ENCODE measurements around the gene SPDYE4. TPM values are rescaled to one million over a fixed set of nuclear protein-coding genes. Genes with fewer than 3 reads are reported as not detected.

SPDYE4 gene
- total and polyA plus RNA-seq, 4 donors: not detected

DNA sequence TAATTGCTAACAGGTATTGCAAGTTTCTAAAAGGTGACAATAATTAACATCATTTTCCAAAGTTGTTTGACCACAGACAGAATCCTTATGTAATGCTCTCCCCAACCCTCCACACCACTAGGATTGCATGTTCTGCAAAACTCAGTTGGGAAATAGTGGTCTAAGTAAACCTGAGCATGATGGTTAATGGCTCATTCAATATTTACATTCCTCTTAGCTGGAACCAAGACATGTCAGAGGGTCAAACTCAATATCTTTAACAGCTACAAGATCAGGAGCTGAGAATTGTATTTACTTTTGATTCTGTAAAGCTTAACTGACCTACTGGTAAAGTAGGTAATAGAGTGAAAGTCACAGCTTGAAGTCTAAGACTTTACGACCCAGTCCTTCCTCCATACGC is 30.7 kb upstream of the SPDYE4 start:
- WGBS, 2 donors: 69 to 86% methylated on average over 2 of the region's 2 CpGs
- Histone ChIP-seq H3K27ac (ENCODE audit: low read depth in 1 of 2, low read length in 1 of 2) (no peak overlapping the region), H3K36me3 (ENCODE audit: control insufficient read depth in 4 of 4, insufficient read depth in 4 of 4, low read length in 4 of 4) (no peaks in the 10 kb centered on the region), H3K27me3 (ENCODE audit: control insufficient read depth in 3 of 3, insufficient read depth in 3 of 3, low read length in 2 of 3) (peaks cover 0 to 23% (median 2%) of the 10 kb centered on the region in 3 donors), H3K9ac (ENCODE audit: insufficient read depth in 1 of 2, low read length in 2 of 2) (no peak overlapping the region), H3K4me1 (ENCODE audit: control insufficient read depth in 5 of 5, insufficient read depth in 5 of 5, low read length in 5 of 5) (peaks cover 0 to 2% (median 0%) of the 10 kb centered on the region in 5 donors), H3K9me3 (ENCODE audit: control insufficient read depth in 4 of 4, insufficient read depth in 3 of 4, low read length in 3 of 4) (peaks cover 0 to 8% (median 3%) of the 10 kb centered on the region in 4 donors), H3K4me3 (no peak overlapping the region)
- DNase-seq (peak in 2 of 3 donors; percentile 9 to 41), ATAC-seq (ENCODE audit: insufficient read depth, low FRiP score) (no peak)
- TF ChIP-seq, protein P1, sequence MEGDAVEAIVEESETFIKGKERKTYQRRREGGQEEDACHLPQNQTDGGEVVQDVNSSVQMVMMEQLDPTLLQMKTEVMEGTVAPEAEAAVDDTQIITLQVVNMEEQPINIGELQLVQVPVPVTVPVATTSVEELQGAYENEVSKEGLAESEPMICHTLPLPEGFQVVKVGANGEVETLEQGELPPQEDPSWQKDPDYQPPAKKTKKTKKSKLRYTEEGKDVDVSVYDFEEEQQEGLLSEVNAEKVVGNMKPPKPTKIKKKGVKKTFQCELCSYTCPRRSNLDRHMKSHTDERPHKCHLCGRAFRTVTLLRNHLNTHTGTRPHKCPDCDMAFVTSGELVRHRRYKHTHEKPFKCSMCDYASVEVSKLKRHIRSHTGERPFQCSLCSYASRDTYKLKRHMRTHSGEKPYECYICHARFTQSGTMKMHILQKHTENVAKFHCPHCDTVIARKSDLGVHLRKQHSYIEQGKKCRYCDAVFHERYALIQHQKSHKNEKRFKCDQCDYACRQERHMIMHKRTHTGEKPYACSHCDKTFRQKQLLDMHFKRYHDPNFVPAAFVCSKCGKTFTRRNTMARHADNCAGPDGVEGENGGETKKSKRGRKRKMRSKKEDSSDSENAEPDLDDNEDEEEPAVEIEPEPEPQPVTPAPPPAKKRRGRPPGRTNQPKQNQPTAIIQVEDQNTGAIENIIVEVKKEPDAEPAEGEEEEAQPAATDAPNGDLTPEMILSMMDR (IDR thresholded peaks at IDR 0.05; ENCODE audit: control extremely low read depth, extremely low read depth): no peak

DNA sequence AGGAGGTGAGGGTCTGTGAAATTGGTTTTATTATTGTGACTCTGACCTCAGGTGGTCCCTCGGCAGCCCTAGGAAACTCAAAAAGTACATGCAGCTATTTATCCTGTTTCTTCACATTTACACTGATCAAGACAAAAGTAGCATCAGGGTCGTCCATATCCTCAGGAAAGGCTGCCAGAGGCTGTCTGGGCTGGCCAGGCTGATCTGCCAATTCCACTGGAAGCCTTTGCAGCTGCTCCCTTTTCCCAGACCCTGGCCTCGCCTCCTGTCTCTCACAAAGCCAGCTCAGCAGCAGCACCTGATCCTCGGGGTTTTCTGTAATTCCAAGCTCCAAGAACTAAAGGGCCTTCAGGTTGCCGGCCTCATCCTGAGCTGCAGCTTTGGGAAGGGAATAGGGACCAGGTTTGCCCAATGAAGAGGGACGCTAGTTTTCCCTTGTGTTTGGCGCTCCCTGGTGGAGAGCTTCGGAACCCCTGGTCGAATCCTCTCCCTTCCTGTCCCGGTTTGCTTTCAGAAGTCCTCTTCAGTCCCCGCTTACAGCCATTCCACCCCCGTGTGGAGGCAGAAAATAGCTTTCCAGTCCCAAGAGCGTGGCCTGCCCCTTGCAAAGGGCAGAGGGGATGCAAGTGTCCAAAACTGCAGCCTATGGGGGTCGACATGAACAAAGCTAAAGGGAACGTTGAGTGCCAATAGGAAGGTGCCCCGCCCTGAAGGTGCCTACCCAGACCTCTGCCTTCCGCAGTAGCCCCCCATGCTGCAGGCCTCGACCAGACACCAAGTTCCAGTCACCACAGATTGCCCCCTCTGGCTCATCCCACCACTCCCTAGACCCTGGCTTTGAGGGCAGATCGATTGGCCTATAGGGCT is 27.4 kb upstream of the SPDYE4 start:
- H3K27me3 ChIP-seq (ENCODE audit: control insufficient read depth in 3 of 3, insufficient read depth in 3 of 3, low read length in 2 of 3): peaks cover 0 to 12% (median 2%) of the 10 kb centered on the region in 3 donors
- ATAC-seq (ENCODE audit: insufficient read depth, low FRiP score): peak; percentile 78
- H3K4me1 ChIP-seq (ENCODE audit: control insufficient read depth in 5 of 5, insufficient read depth in 5 of 5, low read length in 5 of 5): peaks cover 0 to 2% (median 0%) of the 10 kb centered on the region in 5 donors
- no peak overlapping the region for H3K9ac ChIP-seq (ENCODE audit: insufficient read depth in 1 of 2, low read length in 2 of 2)
- H3K4me3 ChIP-seq: no peak overlapping the region
- no peaks in the 10 kb centered on the region for H3K36me3 ChIP-seq (ENCODE audit: control insufficient read depth in 4 of 4, insufficient read depth in 4 of 4, low read length in 4 of 4)
- H3K9me3 ChIP-seq (ENCODE audit: control insufficient read depth in 4 of 4, insufficient read depth in 3 of 4, low read length in 3 of 4): no peaks in the 10 kb centered on the region
- no peak overlapping the region for H3K27ac ChIP-seq (ENCODE audit: low read depth in 1 of 2, low read length in 1 of 2)
- peak; percentile 82 to 84 (median 84) for DNase-seq
- TF ChIP-seq, protein P1 (IDR thresholded peaks at IDR 0.05; ENCODE audit: control extremely low read depth, extremely low read depth): peak; percentile 71
- 29 to 33% methylated on average over 19 of the region's 19 CpGs for WGBS, 2 donors

DNA sequence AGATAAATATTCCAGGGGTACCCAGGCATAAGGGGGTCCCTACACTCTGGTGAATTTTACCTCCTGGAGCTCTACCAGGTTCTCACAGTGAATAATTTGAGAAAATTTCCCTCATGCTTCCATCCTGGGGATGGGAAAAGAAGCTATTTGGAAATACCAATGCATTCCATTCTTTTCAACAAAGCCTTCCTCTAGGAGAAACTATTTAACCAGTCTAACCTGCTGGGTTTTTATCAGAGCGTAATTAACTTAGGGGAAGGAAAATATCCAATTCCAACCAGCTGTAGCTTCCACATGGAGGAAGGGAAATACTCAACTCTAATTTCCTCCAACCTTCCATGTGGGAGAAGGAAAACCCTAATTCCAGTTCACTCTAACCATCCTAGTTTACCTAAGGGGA is 23.8 kb upstream of the SPDYE4 start:
- WGBS, 2 donors: 85 to 91% methylated on average over 1 of the region's 1 CpG
- Histone ChIP-seq H3K27me3 (ENCODE audit: control insufficient read depth in 3 of 3, insufficient read depth in 3 of 3, low read length in 2 of 3) (peaks cover 0 to 11% (median 2%) of the 10 kb centered on the region in 3 donors), H3K9ac (ENCODE audit: insufficient read depth in 1 of 2, low read length in 2 of 2) (no peak overlapping the region), H3K27ac (ENCODE audit: low read depth in 1 of 2, low read length in 1 of 2) (no peak overlapping the region), H3K9me3 (ENCODE audit: control insufficient read depth in 4 of 4, insufficient read depth in 3 of 4, low read length in 3 of 4) (no peaks in the 10 kb centered on the region), H3K4me1 (ENCODE audit: control insufficient read depth in 5 of 5, insufficient read depth in 5 of 5, low read length in 5 of 5) (peaks cover 0 to 2% (median 0%) of the 10 kb centered on the region in 5 donors), H3K36me3 (ENCODE audit: control insufficient read depth in 4 of 4, insufficient read depth in 4 of 4, low read length in 4 of 4) (no peaks in the 10 kb centered on the region), H3K4me3 (no peak overlapping the region)
- TF ChIP-seq, protein P1 (IDR thresholded peaks at IDR 0.05; ENCODE audit: control extremely low read depth, extremely low read depth): no peak
- ATAC-seq (ENCODE audit: insufficient read depth, low FRiP score): no peak
- no peak for DNase-seq
